ENCODE measurements around the gene CRHR1. TPM values are rescaled to one million over a fixed set of nuclear protein-coding genes. Genes with fewer than 3 reads are reported as not detected.

CRHR1 gene
- total RNA-seq, 1 experiment from 2014 or later = not detected

DNA sequence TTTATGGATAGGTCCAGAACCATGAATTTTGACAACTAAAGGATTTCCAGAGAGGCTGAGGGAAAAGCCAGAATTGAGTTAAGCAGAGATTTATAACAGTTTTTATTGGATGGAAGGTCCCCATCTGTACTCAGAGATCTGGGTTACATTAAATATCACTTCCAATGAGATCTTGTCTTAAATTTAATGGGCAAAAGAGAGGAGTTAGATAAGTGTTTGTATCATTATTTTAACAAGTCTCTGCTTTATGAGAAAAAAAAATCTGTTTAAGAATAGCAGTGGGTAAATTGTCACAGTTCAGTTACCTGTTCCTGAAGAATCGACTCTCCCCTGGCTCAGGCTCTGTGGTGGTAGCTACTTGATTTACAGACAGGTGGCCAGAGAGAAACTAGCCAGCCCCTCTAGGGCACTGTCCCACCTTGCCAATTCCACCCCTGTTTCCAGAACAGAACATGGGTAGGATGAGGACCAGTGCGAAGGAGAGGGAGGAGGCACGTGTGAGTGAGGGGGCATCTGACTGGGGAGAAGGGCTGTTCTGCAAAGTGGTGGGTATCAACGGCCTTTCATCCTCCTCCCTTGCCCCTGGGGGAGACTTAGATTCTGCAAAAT is 22.1 kb upstream of the CRHR1 start:
- ChIA-PET POLR2A (ENCODE audit: unreplicated experiment) (no interaction called here), CTCF (no interaction called here)
- Histone ChIP-seq H3K36me3 (ENCODE audit: low read depth, low read length) (no peaks in the 10 kb centered on the region), H3K4me2 (ENCODE audit: low read length) (no peak overlapping the region), H3K9me3 (ENCODE audit: low read length) (no peaks in the 10 kb centered on the region), H3K27ac (ENCODE audit: low read length) (no peak overlapping the region), H3K9me2 (replicated peaks; ENCODE audit: low read length) (no peaks in the 10 kb centered on the region), H3K4me1 (ENCODE audit: insufficient read depth, low read length) (no peaks in the 10 kb centered on the region), H2AFZ (ENCODE audit: low read length) (no peak overlapping the region), H3K9ac (ENCODE audit: low read length) (no peak overlapping the region), H4K20me1 (ENCODE audit: low read length) (no peaks in the 10 kb centered on the region), H3K79me2 (ENCODE audit: low read length) (no peaks in the 10 kb centered on the region), H3K27me3 (ENCODE audit: low read length) (peaks cover 61% of the 10 kb centered on the region), H3F3A (ENCODE audit: low read length, unreplicated experiment) (no peaks in the 10 kb centered on the region), H3K4me3 (ENCODE audit: low read length) (no peak overlapping the region)
- DNase-seq = no peak
- TF ChIP-seq, protein P1, sequence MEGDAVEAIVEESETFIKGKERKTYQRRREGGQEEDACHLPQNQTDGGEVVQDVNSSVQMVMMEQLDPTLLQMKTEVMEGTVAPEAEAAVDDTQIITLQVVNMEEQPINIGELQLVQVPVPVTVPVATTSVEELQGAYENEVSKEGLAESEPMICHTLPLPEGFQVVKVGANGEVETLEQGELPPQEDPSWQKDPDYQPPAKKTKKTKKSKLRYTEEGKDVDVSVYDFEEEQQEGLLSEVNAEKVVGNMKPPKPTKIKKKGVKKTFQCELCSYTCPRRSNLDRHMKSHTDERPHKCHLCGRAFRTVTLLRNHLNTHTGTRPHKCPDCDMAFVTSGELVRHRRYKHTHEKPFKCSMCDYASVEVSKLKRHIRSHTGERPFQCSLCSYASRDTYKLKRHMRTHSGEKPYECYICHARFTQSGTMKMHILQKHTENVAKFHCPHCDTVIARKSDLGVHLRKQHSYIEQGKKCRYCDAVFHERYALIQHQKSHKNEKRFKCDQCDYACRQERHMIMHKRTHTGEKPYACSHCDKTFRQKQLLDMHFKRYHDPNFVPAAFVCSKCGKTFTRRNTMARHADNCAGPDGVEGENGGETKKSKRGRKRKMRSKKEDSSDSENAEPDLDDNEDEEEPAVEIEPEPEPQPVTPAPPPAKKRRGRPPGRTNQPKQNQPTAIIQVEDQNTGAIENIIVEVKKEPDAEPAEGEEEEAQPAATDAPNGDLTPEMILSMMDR (conservative IDR thresholded peaks at IDR 0.05; ENCODE audit: low read depth, low read length) = no peak
- TF ChIP-seq EZH2phosphoT487 (IDR thresholded peaks at IDR 0.05; ENCODE audit: borderline replicate concordance, low read length) = no peak
- no peak for TF ChIP-seq EZH2 (IDR thresholded peaks at IDR 0.05; ENCODE audit: low read length, unreplicated experiment)
- no peak for ATAC-seq
- intact Hi-C loops (cut with micrococcal nuclease) = no loop called here
- BruUV-seq (replicated peaks) = no TSS peak

DNA sequence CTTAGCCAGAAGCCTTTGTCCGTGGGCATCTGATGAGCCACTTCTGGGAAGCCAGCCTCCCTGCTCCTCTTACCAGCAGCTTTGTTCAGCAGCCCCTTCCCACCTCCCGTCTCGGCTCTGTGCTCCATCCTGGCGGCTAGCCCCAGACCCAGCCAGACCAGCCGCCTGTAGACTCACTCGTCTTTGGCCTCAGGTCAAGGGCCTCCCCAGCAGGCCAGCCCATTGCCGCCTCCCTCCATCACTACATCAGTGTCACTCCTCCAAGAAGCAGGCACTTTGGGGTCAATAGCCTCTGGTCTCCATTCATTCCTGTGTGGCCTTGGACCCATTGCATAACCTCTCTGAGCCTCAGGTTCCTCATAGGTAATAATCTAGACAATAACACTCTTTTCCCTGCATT is 20.9 kb upstream of the CRHR1 start:
- no peak overlapping the region for H3K4me2 ChIP-seq (ENCODE audit: low read length)
- H3K36me3 ChIP-seq (ENCODE audit: low read depth, low read length) = no peaks in the 10 kb centered on the region
- H3F3A ChIP-seq (ENCODE audit: low read length, unreplicated experiment) = no peaks in the 10 kb centered on the region
- no peak for TF ChIP-seq EZH2 (IDR thresholded peaks at IDR 0.05; ENCODE audit: low read length, unreplicated experiment)
- no peak for TF ChIP-seq EZH2phosphoT487 (IDR thresholded peaks at IDR 0.05; ENCODE audit: borderline replicate concordance, low read length)
- TF ChIP-seq, protein P1 (conservative IDR thresholded peaks at IDR 0.05; ENCODE audit: low read depth, low read length) = no peak
- H2AFZ ChIP-seq (ENCODE audit: low read length) = no peak overlapping the region
- H4K20me1 ChIP-seq (ENCODE audit: low read length) = no peaks in the 10 kb centered on the region
- BruUV-seq (replicated peaks) = no TSS peak
- no peaks in the 10 kb centered on the region for H3K79me2 ChIP-seq (ENCODE audit: low read length)
- H3K9ac ChIP-seq (ENCODE audit: low read length) = no peak overlapping the region
- peaks cover 68% of the 10 kb centered on the region for H3K27me3 ChIP-seq (ENCODE audit: low read length)
- no peaks in the 10 kb centered on the region for H3K9me2 ChIP-seq (replicated peaks; ENCODE audit: low read length)
- ChIA-PET CTCF (no interaction called here), POLR2A (ENCODE audit: unreplicated experiment) (no interaction called here)
- ATAC-seq = no peak
- DNase-seq = no peak
- no peak overlapping the region for H3K4me3 ChIP-seq (ENCODE audit: low read length)
- no peak overlapping the region for H3K27ac ChIP-seq (ENCODE audit: low read length)
- intact Hi-C loops (cut with micrococcal nuclease) = no loop called here
- no peaks in the 10 kb centered on the region for H3K4me1 ChIP-seq (ENCODE audit: insufficient read depth, low read length)
- no peaks in the 10 kb centered on the region for H3K9me3 ChIP-seq (ENCODE audit: low read length)

DNA sequence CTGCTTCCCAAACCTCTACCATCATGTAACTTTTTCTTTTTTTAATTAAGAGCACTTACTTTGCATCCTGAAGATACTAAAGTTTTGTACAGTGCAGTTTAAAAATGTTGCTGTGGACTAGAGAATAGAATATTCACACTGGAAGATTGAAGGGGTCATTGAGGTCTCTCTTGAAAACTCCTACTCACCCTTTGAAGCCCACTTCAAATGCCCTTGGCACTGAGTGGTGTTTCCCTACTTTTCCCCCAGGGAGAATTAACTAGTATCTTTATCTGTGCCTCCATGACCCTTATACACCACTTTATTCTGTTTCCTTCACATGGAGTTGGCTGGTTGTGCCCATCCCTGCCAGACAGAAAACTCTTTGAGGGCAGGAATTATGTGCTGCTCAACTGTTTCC is 19.6 kb upstream of the CRHR1 start:
- H3K27ac ChIP-seq (ENCODE audit: low read length) = no peak overlapping the region
- peaks cover 77% of the 10 kb centered on the region for H3K27me3 ChIP-seq (ENCODE audit: low read length)
- no peaks in the 10 kb centered on the region for H3K36me3 ChIP-seq (ENCODE audit: low read depth, low read length)
- H4K20me1 ChIP-seq (ENCODE audit: low read length) = no peaks in the 10 kb centered on the region
- DNase-seq (no peak), ATAC-seq (no peak)
- POLR2A ChIA-PET (ENCODE audit: unreplicated experiment) = no interaction called here
- no peak overlapping the region for H3K4me3 ChIP-seq (ENCODE audit: low read length)
- CTCF ChIA-PET = no interaction called here
- H2AFZ ChIP-seq (ENCODE audit: low read length) = no peak overlapping the region
- TF ChIP-seq EZH2phosphoT487 (IDR thresholded peaks at IDR 0.05; ENCODE audit: borderline replicate concordance, low read length) = no peak
- TF ChIP-seq, protein P1 (conservative IDR thresholded peaks at IDR 0.05; ENCODE audit: low read depth, low read length) = no peak
- TF ChIP-seq EZH2 (IDR thresholded peaks at IDR 0.05; ENCODE audit: low read length, unreplicated experiment) = no peak
- H3F3A ChIP-seq (ENCODE audit: low read length, unreplicated experiment) = no peaks in the 10 kb centered on the region
- H3K9ac ChIP-seq (ENCODE audit: low read length) = no peak overlapping the region
- BruUV-seq (replicated peaks) = no TSS peak
- no peaks in the 10 kb centered on the region for H3K9me3 ChIP-seq (ENCODE audit: low read length)
- no peak overlapping the region for H3K4me2 ChIP-seq (ENCODE audit: low read length)
- no peaks in the 10 kb centered on the region for H3K4me1 ChIP-seq (ENCODE audit: insufficient read depth, low read length)
- H3K79me2 ChIP-seq (ENCODE audit: low read length) = no peaks in the 10 kb centered on the region
- intact Hi-C loops (cut with micrococcal nuclease) = no loop called here
- no peaks in the 10 kb centered on the region for H3K9me2 ChIP-seq (replicated peaks; ENCODE audit: low read length)

Measured in PC-3 (cell line).